ENCODE data around the gene ACAA2. TPM values are rescaled to one million over a fixed set of nuclear protein-coding genes. Genes with fewer than 3 reads are reported as not detected.

Gene ACAA2
- total and polyA plus RNA-seq, 2 of the 8 experiments (the other 6 are each of a cell fraction or from before 2014, with no cell fraction given): 63.4 to 151 TPM

DNA sequence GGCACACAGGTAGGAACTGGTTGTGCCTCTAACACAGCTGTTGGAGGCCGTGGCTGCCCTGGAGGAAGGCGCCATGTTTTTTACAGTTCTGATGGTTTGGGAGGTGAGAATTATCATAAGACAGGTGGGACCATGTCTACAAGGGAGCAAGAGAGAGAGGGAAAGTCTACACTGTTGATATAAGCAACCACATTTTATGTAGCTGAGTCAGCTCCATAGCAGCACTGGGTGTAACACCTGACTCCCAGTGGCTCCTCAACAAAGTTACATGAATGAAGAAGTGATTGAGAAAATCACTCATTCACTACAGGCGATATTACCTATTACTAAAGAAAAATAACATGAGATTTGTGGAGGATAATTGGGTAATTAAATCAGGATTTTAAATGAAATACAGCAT is 41.3 kb upstream of the ACAA2 start:
- FAIRE-seq: no peak

More for the DNA sequence above, 41.3 kb upstream of the ACAA2 start:
- H3K4me1 ChIP-seq (replicated peaks in 1 of 4; ENCODE audit: control insufficient read depth in 3 of 4, insufficient read depth in 4 of 4, low read length in 3 of 4): peaks cover 3 to 9% (median 4%) of the 10 kb centered on the region in 4 experiments
- no peak overlapping the region for H2BK15ac ChIP-seq (ENCODE audit: low read length)
- H3K4me3 ChIP-seq (ENCODE audit: extremely low read depth in 1 of 4, insufficient read depth in 2 of 4, low read depth in 3 of 4, low read length in 4 of 4): no peak overlapping the region
- H3K9me3 ChIP-seq (ENCODE audit: insufficient read depth in 2 of 2, low read depth in 1 of 2, low read length in 1 of 2): no peaks in the 10 kb centered on the region
- no peak overlapping the region for H2BK120ac ChIP-seq (replicated peaks; ENCODE audit: low read depth, low read length)
- H4K5ac ChIP-seq (ENCODE audit: insufficient read length, low read depth, low read length): no peak overlapping the region
- TF ChIP-seq KDM5A (IDR thresholded peaks at IDR 0.05; ENCODE audit: low read length) (no peak), SIX5 (IDR thresholded peaks at IDR 0.05; ENCODE audit: low read depth, low read length) (no peak), ASH2L (IDR thresholded peaks at IDR 0.05; ENCODE audit: low read length) (no peak), HDAC2 (IDR thresholded peaks at IDR 0.05; ENCODE audit: borderline replicate concordance in 1 of 2, low read depth in 2 of 2, low read length in 2 of 2) (no peak), BCL11A (IDR thresholded peaks at IDR 0.05; ENCODE audit: low read depth in 2 of 2, low read length in 2 of 2) (no peak), GTF2F1 (IDR thresholded peaks at IDR 0.05; ENCODE audit: borderline replicate concordance, low read depth, low read length) (no peak), TBP (IDR thresholded peaks at IDR 0.05; ENCODE audit: low read depth, low read length) (no peak)
- no peak overlapping the region for H3K23ac ChIP-seq (ENCODE audit: insufficient read length)
- H2BK5ac ChIP-seq (ENCODE audit: low read depth, low read length): no peak overlapping the region
- WGBS, 2 experiments (ENCODE audit: extremely low coverage in 1 of 2, insufficient coverage in 1 of 2, insufficient read length in 1 of 2, insufficient replicate concordance in 2 of 2, low coverage in 1 of 2, low lambda C conversion rate in 2 of 2, missing lambda C conversion rate in 1 of 2): 88% methylated on average over 3 of the region's 3 CpGs; no CpG with 5 or more reads in 1 of the 2 experiments
- CTCF ChIA-PET (ENCODE audit: partially characterized antibody): interaction anchor here (0.9 to 10.0 kb wide), 5 partner anchors 7 to 349 kb away, joined by 3 to 157 read pairs (median 3); no protein-coding TSS in a partner anchor
- H3K4me2 ChIP-seq (ENCODE audit: insufficient read depth in 1 of 2, low read depth in 2 of 2, low read length in 2 of 2): no peak overlapping the region
- POLR2A ChIA-PET (ENCODE audit: partially characterized antibody): no interaction called here
- H3K79me2 ChIP-seq (ENCODE audit: control insufficient read depth in 1 of 2, insufficient read depth in 2 of 2, low read length in 2 of 2): no peaks in the 10 kb centered on the region
- no peak for DNase-seq (ENCODE audit: low read depth in 1 of 2, low spot score in 2 of 2)
- H3K27ac ChIP-seq (ENCODE audit: low read depth, low read length): no peak overlapping the region
- peaks cover 0 to 2% of the 10 kb centered on the region in 2 experiments for H4K20me1 ChIP-seq (replicated peaks in 1 of 2; ENCODE audit: control insufficient read depth in 1 of 2, insufficient read depth in 2 of 2, low read length in 2 of 2)
- H3K36me3 ChIP-seq (ENCODE audit: control insufficient read depth in 2 of 4, insufficient read depth in 4 of 4, low read length in 3 of 4): no peaks in the 10 kb centered on the region
- H3K56ac ChIP-seq (replicated peaks; ENCODE audit: insufficient read length, low read depth, low read length): no peak overlapping the region
- H3K27me3 ChIP-seq (replicated peaks in 1 of 4; ENCODE audit: control insufficient read depth in 3 of 4, extremely low read depth in 1 of 4, insufficient read depth in 3 of 4, low read length in 3 of 4): no peaks in the 10 kb centered on the region; a peak in 1 of 7 replicates
- H3K4ac ChIP-seq (replicated peaks; ENCODE audit: insufficient read length, low read depth, low read length): no peak overlapping the region
- no peak overlapping the region for H4K91ac ChIP-seq (replicated peaks; ENCODE audit: insufficient read length, low read length)
- no peak overlapping the region for H3K9ac ChIP-seq (replicated peaks in 1 of 4; ENCODE audit: extremely low read depth in 1 of 4, low read depth in 3 of 4, low read length in 3 of 4)
- no peak overlapping the region for H3K14ac ChIP-seq (ENCODE audit: insufficient read length)
- no peak overlapping the region for H2AK5ac ChIP-seq (ENCODE audit: low read depth, low read length)
- no peak overlapping the region for H2BK20ac ChIP-seq (ENCODE audit: low read length)
- H3K18ac ChIP-seq (ENCODE audit: extremely low read depth, low read length): no peak overlapping the region
- H2AFZ ChIP-seq (ENCODE audit: low read length): no peak overlapping the region
- H3K79me1 ChIP-seq (ENCODE audit: low read depth, low read length): no peaks in the 10 kb centered on the region
- no peaks in the 10 kb centered on the region for H3K23me2 ChIP-seq (ENCODE audit: low read depth, low read length)
- no peak overlapping the region for H4K8ac ChIP-seq (ENCODE audit: extremely low read depth, insufficient read depth, low read length)
- H2BK12ac ChIP-seq (ENCODE audit: low read depth, low read length): no peak overlapping the region
